Muscle of leg (tissue), 11 donors: ENCODE results near the gene GALNT8. TPM values are rescaled to one million over a fixed set of nuclear protein-coding genes. Genes with fewer than 3 reads are reported as not detected.

Source experiments
- DNase-seq: peaks from one replicate; pipeline ENCODE4 v3.0.0; 2013
- H3K27ac ChIP-seq: one replicate; pipeline ENCODE4 v1.5.1; 2013; ENCODE audit warnings: mild to moderate bottlenecking, low read length, control low read depth
- H3K27me3 ChIP-seq: one replicate; pipeline ENCODE4 v1.6.1; 2013; ENCODE audit warnings: low read length; ENCODE audit not compliant: control insufficient read depth, insufficient read depth
- H3K36me3 ChIP-seq: one replicate; pipeline ENCODE4 v1.6.1; 2013; ENCODE audit warnings: low read length; ENCODE audit not compliant: control insufficient read depth, insufficient read depth
- H3K4me1 ChIP-seq: one replicate; pipeline ENCODE4 v1.6.1; 2013; ENCODE audit warnings: low read length; ENCODE audit not compliant: control insufficient read depth, insufficient read depth
- H3K4me3 ChIP-seq: one replicate; pipeline ENCODE4 v1.5.1; 2013; ENCODE audit warnings: low read length, control low read depth
- H3K9me3 ChIP-seq: replicated peaks from 2 replicates; pipeline ENCODE4 v1.6.1; 2013; ENCODE audit warnings: low read depth, low read length; ENCODE audit not compliant: control insufficient read depth
- WGBS: methylation state at CpG from one replicate; pipeline ENCODE4 v1.1.5; 2013; ENCODE audit warnings: missing lambda C conversion rate; ENCODE audit not compliant: insufficient coverage; 5-methylcytosine and 5-hydroxymethylcytosine counted together
- polyA plus RNA-seq, 8 donors: library from polyadenylated mRNA; unstranded; fragments of 120-200 nt; gene quantifications; one replicate each; pipeline versions ENCODE4 v1.2.1 to v1.2.3, GENCODE V29; 2013; ENCODE audit warnings: inconsistent platforms in 1 of 8, low replicate concordance in 1 of 8; ENCODE audit not compliant: insufficient read length in 8 of 8, insufficient read depth in 1 of 8
- total RNA-seq: library from RNA; stranded (reverse); fragments of 120-200 nt; gene quantifications from one replicate; pipeline ENCODE4 v1.2.4, GENCODE V29; 2013

GALNT8 gene
- total and polyA plus RNA-seq, 9 donors: 4.8 to 9.6 (median 6.6) TPM

DNA sequence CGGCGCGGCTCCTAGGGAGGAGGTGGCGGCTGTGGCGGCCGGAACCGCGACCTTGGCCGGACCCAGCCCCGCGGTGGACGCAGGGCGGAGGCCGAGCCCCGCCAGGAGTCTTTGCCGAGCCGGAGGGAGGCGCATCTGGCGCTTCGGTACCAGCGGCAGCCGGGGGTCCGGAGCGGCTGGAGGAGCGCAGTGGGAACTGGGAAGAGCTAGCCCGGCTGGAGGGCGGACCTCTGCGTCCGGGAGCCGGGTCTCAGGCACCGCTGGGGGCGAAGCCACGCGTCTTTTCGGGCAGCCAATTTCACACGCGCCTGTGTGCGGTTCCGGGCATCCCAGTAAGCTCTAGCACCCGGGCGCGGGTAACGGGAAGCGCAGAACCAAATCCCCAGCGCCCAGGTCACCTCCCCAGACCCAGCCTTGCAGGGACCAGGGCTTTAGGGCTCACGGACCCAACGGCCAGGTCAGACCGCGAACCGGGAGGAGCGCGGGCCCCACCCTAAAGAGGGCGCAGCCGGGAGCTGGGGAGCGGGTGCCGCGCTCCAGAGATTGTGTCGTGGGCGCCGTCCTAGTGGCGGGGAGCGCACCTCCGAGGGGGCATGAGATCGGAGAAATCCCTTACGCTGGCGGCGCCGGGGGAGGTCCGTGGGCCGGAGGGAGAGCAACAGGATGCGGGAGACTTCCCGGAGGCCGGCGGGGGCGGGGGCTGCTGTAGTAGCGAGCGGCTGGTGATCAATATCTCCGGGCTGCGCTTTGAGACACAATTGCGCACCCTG is 89.4 kb downstream of the GALNT8 start:
- Histone ChIP-seq H3K27ac (peak overlapping the region; percentile 42), H3K9me3 (no peaks in the 10 kb centered on the region), H3K36me3 (peaks cover 5% of the 10 kb centered on the region), H3K4me3 (peak overlapping the region; percentile 67), H3K27me3 (peaks cover 38% of the 10 kb centered on the region), H3K4me1 (peaks cover 16% of the 10 kb centered on the region)
- peak; percentile 44 for DNase-seq
- under 1% methylated on average over 80 of the region's 80 CpGs for WGBS

- Histone ChIP-seq H3K4me3 (peak overlapping the region; percentile 67), H3K9me3 (no peaks in the 10 kb centered on the region), H3K27ac (no peak overlapping the region), H3K36me3 (peaks cover 5% of the 10 kb centered on the region), H3K4me1 (peaks cover 17% of the 10 kb centered on the region), H3K27me3 (peaks cover 38% of the 10 kb centered on the region)
- WGBS: 16% methylated on average over 29 of the region's 34 CpGs
- DNase-seq: no peak
Observed at GRCh38 chr12:4810219-4810671, 90.0 kb downstream of the GALNT8 start.

- Histone ChIP-seq H3K9me3 (no peaks in the 10 kb centered on the region), H3K27ac (no peak overlapping the region), H3K4me3 (no peak overlapping the region), H3K27me3 (peaks cover 31% of the 10 kb centered on the region), H3K36me3 (peaks cover 5% of the 10 kb centered on the region), H3K4me1 (peaks cover 24% of the 10 kb centered on the region)
- no CpG with 5 or more reads among the region's 4 CpGs for WGBS
- DNase-seq: no peak
Observed at GRCh38 chr12:4812624-4813327, 92.6 kb downstream of the GALNT8 start.

DNA sequence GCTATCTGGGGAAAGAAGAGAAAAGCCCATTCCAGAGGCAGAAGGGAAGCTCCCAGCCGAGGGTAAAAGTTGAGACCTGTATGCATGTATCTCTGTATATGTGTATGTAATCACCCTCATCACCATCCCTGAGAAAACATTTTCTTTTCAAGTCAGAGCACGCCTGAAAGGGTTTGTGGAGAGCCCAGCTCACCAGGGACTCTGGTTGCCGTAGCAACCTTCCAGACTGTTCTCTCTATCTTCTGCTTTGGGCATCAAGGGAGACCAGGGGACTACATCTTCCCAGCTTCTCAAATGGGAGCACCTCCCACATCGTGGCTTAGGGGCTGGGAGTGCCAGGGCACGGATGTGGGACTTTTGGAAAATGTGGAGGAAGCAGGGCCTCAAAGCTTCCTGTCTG is 93.5 kb downstream of the GALNT8 start:
- H3K4me1 ChIP-seq: peaks cover 28% of the 10 kb centered on the region
- H3K36me3 ChIP-seq: peaks cover 5% of the 10 kb centered on the region
- H3K9me3 ChIP-seq: no peaks in the 10 kb centered on the region
- no peak for DNase-seq
- H3K27ac ChIP-seq: no peak overlapping the region
- peaks cover 25% of the 10 kb centered on the region for H3K27me3 ChIP-seq
- no peak overlapping the region for H3K4me3 ChIP-seq
- WGBS: 20% methylated on average over 1 of the region's 5 CpGs

GRCh38 chr12:4814485-4814884 is 94.3 kb downstream of the GALNT8 start:
- Histone ChIP-seq H3K27ac (no peak overlapping the region), H3K36me3 (peaks cover 5% of the 10 kb centered on the region), H3K9me3 (no peaks in the 10 kb centered on the region), H3K27me3 (peaks cover 21% of the 10 kb centered on the region), H3K4me1 (peaks cover 27% of the 10 kb centered on the region), H3K4me3 (no peak overlapping the region)
- WGBS: 60% methylated on average over 6 of the region's 9 CpGs
- DNase-seq: no peak

DNA sequence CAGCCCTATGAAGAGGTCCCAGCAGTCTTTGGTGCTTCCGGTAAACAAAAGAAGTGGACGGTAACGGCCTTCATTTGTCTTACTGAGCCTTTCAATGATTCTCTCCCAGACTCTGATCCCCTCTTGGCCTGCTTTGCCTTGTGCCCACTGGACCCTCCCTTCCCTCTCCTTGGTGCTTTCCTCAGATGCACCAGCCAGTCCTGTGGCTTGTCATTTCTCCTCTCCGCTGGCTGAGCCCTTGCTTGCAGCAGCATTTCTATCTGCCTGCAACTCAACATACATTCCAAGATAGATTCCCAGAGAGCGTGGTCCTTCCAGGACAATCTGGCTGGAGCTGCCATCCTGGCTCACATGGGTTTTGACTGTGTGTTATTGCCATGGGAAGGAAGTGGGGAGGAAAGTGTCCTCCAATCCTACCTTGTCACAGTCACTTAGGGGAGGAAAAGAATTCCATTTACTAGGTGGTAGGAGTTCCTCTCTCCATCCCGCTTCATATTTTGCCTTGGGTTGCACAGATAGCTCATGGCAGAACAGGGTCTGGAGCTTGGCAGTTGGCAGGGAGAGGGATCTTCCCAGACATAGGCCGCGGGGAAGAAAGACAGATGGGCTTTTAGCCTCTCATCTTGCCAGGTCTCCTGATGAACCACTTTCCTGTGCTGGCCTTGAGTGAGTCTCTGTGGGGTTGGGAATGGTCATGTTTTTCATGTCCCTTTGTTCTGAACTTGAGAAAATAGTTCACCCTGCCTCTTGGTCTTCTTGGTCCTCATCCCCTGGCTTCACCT is 96.7 kb downstream of the GALNT8 start:
- Histone ChIP-seq H3K4me1 (peaks cover 15% of the 10 kb centered on the region), H3K27ac (no peak overlapping the region), H3K4me3 (no peak overlapping the region), H3K36me3 (no peaks in the 10 kb centered on the region), H3K27me3 (peaks cover 5% of the 10 kb centered on the region), H3K9me3 (no peaks in the 10 kb centered on the region)
- DNase-seq: no peak
- WGBS: 76% methylated on average over 7 of the region's 8 CpGs

GRCh38 chr12:4817880-4818279 is 97.7 kb downstream of the GALNT8 start:
- peaks cover 15% of the 10 kb centered on the region for H3K4me1 ChIP-seq
- no peaks in the 10 kb centered on the region for H3K9me3 ChIP-seq
- WGBS: 18% methylated on average over 7 of the region's 8 CpGs
- H3K4me3 ChIP-seq: no peak overlapping the region
- no peak overlapping the region for H3K27ac ChIP-seq
- H3K36me3 ChIP-seq: no peaks in the 10 kb centered on the region
- H3K27me3 ChIP-seq: peaks cover 3% of the 10 kb centered on the region
- peak; percentile 68 for DNase-seq

DNA sequence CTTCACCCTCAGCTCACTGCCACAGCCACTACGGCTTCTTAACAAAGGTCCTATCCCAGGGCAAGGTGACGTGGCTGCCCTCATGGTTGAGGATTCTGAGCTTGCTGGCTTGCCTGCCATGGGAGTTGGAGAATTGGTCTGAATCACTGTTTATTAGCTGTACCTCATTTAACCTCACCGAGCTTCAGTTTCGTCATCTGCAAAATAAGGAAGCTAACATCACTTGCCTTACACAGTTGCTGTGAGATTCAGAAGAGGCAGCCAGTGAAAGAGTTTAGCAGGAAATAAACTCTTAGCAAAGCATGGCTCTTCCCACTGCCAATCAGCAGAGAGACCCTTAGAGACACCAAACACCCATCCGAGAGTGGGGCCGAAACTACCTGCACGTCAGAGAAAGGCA is 99.5 kb downstream of the GALNT8 start:
- peaks cover under 1% of the 10 kb centered on the region for H3K27me3 ChIP-seq
- peak; percentile 45 for DNase-seq
- peaks cover 12% of the 10 kb centered on the region for H3K4me1 ChIP-seq
- no peak overlapping the region for H3K27ac ChIP-seq
- no peaks in the 10 kb centered on the region for H3K36me3 ChIP-seq
- H3K4me3 ChIP-seq: no peak overlapping the region
- no peaks in the 10 kb centered on the region for H3K9me3 ChIP-seq
- no CpG with 5 or more reads among the region's 7 CpGs for WGBS

DNA sequence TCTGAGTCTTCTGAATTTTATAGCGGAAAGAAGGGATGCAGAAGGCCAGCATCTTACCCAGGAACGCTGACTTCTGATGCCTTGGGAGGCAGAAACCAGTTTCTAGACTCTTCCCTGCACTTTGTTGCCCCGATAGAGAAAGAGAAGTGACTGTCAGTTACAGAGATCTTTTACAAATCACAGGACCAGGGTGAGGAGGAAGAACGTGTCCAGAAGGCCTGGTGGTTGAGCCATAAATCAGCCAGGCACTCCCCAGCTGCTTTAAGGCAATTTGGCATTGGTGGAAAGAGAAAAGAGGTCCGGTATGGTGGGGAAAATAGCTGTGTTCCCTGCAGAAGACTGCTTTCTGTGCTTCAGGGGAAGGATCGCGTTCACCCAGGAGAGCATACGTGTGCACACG is 100.8 kb downstream of the GALNT8 start:
- peaks cover 11% of the 10 kb centered on the region for H3K4me1 ChIP-seq
- H3K27me3 ChIP-seq: no peaks in the 10 kb centered on the region
- no peak overlapping the region for H3K27ac ChIP-seq
- H3K36me3 ChIP-seq: no peaks in the 10 kb centered on the region
- no peaks in the 10 kb centered on the region for H3K9me3 ChIP-seq
- DNase-seq: no peak
- no peak overlapping the region for H3K4me3 ChIP-seq
- WGBS: 37% methylated on average over 3 of the region's 9 CpGs
